Measurements from ENCODE around the gene SLC18B1.

The SLC18B1 gene

DNA sequence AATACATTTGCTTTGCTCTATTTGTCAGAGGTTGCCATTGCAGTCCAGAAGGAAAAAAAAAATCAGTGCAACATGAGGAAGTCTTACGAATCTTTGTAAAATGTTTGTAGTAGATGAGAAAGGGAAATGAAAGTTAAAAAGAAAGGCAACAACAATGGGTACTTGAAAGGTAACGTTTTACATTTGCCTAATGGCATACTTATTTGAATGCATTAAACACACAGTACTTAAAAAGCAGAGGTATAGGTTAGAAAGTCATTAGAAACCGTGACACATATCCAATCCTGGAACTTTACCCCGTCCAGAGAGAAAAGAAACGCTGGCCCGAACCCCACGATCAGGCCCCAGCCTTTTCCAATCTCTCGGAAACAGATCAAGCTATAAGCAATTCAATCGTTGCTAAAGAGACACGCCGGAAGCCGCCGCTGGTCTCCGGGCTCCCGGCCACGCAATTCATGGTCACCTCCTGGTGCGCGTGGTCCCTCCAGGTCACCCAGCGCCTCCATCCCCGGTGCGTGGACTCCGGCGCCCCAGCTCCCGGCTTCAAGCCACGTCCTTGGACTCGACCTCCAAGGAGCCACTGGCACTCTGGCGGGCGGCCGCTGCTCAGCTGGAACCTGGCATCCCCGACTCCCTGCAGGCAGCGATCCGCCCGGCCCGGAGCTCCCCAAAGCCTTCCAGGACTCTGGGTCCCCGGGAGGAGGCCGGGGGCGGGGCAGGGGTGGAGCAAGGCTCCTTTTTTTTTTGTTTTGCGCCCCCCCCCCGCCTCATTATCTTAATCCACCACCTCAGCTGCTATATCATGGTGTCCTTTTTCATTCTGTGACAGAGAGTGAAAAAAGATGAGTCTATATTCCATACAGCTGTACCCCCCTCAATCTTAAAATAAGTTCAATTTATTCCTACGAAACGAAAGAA lies at the start of gene SLC18B1:
TSS of gene SLC18B1 (minus strand) at position 687 of the 918 bp plus-strand sequence. CDS start at position 506, 181 bp downstream.
- DNase-seq (ENCODE audit: low read depth in 2 of 2) = peak in 1 of 2 donors; percentile 16

GRCh38 chr6:132843316-132844035 lies 45.0 kb upstream of the SLC18B1 start:
- no peak for DNase-seq (ENCODE audit: low read depth in 2 of 2)

GRCh38 chr6:132841966-132842365 lies 43.5 kb upstream of the SLC18B1 start:
- no peak for DNase-seq (ENCODE audit: low read depth in 2 of 2)

GRCh38 chr6:132832891-132833290 lies 34.5 kb upstream of the SLC18B1 start:
- no peak for DNase-seq (ENCODE audit: low read depth in 2 of 2)

DNA sequence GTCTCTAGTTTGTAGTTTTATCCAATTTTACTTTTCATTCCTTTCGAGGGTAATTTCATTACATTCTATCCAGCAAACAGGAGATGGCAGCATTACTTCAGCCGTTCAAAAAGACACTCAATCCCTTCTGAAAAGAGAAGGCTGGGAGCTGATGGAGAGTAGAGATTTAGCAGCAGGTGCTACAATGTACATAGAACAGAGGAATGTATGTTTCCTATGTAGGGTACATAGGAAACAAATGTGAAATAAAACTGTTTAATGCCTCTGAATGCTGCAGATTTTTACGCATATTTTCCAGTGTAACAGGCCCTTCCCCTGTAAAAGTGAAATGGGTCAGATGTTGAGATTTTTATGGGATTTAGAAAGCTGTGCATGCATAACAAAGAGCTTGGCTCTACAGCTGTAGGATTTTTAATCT lies 31.9 kb upstream of the SLC18B1 start:
- no peak for DNase-seq (ENCODE audit: low read depth in 2 of 2)

- no peak for DNase-seq (ENCODE audit: low read depth in 2 of 2)
Observed at GRCh38 chr6:132820629-132821381, 22.4 kb upstream of the SLC18B1 start.

DNA sequence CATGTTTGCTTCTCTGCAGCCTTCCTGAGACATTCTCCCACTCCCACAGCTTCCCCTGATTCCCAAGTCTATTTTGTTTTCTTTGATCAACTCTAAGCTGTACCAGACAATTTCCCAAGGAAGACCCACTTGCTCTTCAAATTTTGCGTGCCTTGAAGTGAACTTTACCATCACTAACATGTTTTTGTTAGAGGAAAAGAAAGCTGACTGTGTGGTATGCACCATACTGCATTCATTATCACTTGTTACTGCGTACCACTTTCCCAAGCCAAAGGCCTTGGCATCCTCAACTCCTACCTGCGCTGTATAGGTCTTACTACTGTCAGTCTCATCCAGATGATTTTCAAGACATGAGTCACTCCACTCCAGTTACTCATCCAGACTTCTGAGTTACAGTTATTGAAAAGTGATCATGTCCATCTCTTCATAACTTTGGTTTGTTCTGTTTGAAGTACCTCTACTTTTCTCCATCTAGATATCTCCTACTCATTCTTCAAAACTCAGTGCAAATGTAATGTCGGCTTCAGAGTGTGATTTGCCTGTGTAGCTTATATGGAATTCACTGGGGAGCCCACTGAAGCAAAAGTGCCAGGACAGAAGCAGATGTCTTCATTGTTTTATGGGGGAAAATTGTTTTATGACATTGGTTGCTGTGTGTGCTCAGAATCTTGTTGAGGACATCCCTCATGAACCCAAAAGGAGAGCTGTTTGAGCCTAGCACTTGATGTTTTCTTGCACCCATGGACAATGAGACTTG lies 21.1 kb upstream of the SLC18B1 start:
- DNase-seq (ENCODE audit: low read depth in 2 of 2) = no peak

- DNase-seq (ENCODE audit: low read depth in 2 of 2) = no peak
Observed at GRCh38 chr6:132818404-132819359, 20.2 kb upstream of the SLC18B1 start.

GRCh38 chr6:132817554-132818403 lies 19.3 kb upstream of the SLC18B1 start:
- no peak for DNase-seq (ENCODE audit: low read depth in 2 of 2)

GRCh38 chr6:132816660-132817059 lies 18.2 kb upstream of the SLC18B1 start:
- no peak for DNase-seq (ENCODE audit: low read depth in 2 of 2)

DNA sequence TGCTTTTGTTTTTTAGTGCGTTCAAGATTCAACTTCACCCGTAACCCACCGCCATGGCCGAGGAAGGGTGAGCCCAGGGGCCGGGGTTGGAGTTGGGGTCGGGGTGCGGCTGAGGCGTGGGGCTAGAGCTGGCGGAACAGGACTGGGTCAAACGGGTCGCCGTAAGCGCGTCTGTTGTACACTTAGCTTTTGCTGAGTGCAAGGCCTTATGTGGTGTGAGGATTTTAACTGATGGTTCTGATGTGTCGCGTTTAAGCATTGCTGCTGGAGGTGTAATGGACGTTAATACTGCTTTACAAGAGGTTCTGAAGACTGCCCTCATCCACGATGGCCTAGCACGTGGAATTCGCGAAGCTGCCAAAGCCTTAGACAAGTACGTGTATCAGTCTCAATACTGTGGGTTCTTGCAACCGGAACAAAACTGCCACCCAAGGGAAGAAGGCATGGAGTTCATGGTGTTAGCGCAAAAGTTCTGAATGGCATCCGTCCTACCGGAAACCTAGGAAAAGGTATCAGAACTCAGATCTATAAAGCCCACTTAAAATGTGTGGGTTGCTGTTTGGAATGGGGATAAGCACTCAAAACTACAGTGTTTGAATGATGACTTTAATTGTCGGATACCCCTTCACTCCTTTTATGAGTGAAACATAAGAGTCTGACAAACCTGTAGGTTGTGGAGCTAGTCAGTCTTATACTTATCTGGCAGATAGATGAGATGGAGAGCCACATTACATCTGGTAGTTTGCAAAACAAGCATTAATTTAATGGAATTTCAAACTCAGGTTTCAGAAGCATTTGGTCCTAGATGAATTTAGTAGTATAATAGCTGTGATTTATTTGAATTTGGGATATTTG lies 16.5 kb upstream of the SLC18B1 start:
- DNase-seq (ENCODE audit: low read depth in 2 of 2) = peak in 1 of 2 donors; percentile 11

DNA sequence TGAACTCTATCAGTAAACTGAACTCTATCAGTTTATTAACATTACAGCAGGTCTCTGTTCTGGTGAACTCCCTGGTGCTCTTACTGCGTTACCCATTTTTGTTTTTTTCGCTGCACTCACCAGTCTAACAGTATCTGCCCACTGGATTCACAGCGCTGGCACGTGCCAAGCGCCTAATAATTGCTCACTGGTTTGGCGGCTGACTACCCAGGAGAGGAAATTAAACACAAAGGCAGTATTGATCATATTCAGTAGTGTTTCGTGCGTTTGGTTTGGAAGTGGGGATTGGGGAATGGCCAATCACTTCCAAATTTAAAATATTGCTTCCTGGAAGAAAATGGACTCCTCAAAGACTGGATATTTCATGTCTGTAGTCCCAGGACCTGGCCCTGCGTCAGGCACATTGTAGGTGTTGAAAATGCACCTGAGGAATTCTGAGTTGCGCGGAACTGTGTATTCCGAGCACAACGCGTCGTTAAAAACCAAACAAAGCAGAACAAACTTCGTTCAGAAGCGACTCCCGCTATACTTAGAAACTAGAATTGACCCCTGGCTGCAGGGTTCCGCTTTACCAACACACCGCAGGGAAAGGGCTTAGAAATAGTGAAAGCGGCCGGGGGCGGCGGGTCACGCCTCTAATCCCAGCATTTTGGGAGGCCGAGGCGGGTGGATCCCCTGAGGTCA lies 14.9 kb upstream of the SLC18B1 start:
- DNase-seq (ENCODE audit: low read depth in 2 of 2) = peak in 1 of 2 donors; percentile 9

- DNase-seq (ENCODE audit: low read depth in 2 of 2) = no peak
Observed at GRCh38 chr6:132812756-132813172, 14.3 kb upstream of the SLC18B1 start.

DNA sequence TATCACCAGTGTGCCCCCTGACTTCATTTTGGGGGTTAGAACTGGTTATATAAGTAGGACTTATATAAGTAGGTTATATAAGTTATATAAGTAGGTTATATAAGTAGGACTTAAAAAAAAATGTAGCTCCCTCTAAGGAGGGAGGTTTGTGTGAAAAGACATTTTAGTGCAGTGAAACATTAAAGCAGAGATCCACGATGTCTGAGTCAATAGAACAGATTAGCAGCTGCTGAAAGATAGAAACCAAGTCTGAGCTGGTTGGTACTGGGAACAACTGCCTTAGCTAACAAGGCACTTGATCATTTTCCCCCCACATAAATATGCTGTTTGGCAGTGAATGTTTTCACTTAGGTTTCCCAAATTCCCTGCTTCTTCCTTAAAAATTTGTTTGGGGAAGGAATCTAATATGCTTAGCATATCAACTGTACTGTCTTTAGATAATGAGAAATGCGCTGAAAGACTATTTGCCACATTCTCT lies 13.9 kb upstream of the SLC18B1 start:
- DNase-seq (ENCODE audit: low read depth in 2 of 2) = no peak

- DNase-seq (ENCODE audit: low read depth in 2 of 2) = no peak
Observed at GRCh38 chr6:132811276-132811675, 12.8 kb upstream of the SLC18B1 start.

- no peak for DNase-seq (ENCODE audit: low read depth in 2 of 2)
Observed at GRCh38 chr6:132805548-132805947, 7.1 kb upstream of the SLC18B1 start.

GRCh38 chr6:132804251-132804650 lies 5.8 kb upstream of the SLC18B1 start:
- DNase-seq (ENCODE audit: low read depth in 2 of 2) = no peak
